Peyer's patch (tissue), 4 donors: ENCODE measurements around the gene EPS15.

Source experiments
- POLR2A ChIP-seq, 2 donors: fragments of 450-650 bp; IDR thresholded peaks; one replicate each; pipeline ENCODE4 v1.5.1; 2017; ENCODE audit warnings: antibody characterized with exemption in 2 of 2, mild to moderate bottlenecking in 2 of 2, moderate library complexity in 2 of 2
- TF ChIP-seq, protein P1 (sequence below), 6 experiments: fragments of 450-650 bp in 4 of 6; fragments of 200-600 bp in 2 of 6; sonication (generic) in 1 of 6; IDR thresholded peaks; one replicate each; pipeline ENCODE4 v1.5.1; 2017 to 2019; ENCODE audit warnings: antibody characterized with exemption in 6 of 6, mild to moderate bottlenecking in 3 of 6, moderate library complexity in 1 of 6

DNA sequence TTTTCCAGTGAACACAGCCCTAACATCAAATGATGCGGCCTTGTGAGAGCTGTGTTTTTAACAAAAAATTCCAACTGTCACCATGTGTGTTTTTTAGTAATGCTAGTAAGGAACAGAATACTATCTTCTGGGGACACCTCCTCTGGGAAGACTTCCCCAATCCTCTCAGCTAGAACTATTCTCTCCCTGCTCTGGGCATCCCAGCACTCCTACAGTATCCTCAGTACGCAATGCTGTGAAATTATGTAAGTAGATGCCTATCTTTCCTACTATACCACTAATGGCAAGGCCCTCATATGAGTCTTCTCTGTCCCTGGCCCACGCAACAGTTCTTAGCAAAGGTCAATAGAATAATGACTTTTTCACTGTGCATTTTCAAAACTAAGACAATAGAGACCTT, 169.2 kb downstream of the EPS15 start:
- TF ChIP-seq POLR2A (IDR thresholded peaks at IDR 0.05): no peak
- TF ChIP-seq, protein P1, sequence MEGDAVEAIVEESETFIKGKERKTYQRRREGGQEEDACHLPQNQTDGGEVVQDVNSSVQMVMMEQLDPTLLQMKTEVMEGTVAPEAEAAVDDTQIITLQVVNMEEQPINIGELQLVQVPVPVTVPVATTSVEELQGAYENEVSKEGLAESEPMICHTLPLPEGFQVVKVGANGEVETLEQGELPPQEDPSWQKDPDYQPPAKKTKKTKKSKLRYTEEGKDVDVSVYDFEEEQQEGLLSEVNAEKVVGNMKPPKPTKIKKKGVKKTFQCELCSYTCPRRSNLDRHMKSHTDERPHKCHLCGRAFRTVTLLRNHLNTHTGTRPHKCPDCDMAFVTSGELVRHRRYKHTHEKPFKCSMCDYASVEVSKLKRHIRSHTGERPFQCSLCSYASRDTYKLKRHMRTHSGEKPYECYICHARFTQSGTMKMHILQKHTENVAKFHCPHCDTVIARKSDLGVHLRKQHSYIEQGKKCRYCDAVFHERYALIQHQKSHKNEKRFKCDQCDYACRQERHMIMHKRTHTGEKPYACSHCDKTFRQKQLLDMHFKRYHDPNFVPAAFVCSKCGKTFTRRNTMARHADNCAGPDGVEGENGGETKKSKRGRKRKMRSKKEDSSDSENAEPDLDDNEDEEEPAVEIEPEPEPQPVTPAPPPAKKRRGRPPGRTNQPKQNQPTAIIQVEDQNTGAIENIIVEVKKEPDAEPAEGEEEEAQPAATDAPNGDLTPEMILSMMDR (IDR thresholded peaks at IDR 0.05): no peak
